HepG2 (cell line): ENCODE results near the gene OTUD7B. TPM values are rescaled to one million over a fixed set of nuclear protein-coding genes. Genes with fewer than 3 reads are reported as not detected.
A peak's percentile ranks its signal among the peaks of the same experiment; 100 is the strongest.

Experiments
- ATAC-seq: fragments of 200-7000 bp; cut with Tn5 transposase; 3 replicates; pipeline ENCODE4 v1.9.1; 2020; ENCODE audit warnings: mild to moderate bottlenecking, moderate library complexity
- BruUV-seq: library from RNA; stranded (reverse); fragments of 400-500 nt; replicated peaks from 2 replicates; lab custom pipeline; 2021; lab: Mats Ljungman, UMichigan
- CTCF ChIA-PET: fragments of 300-600 bp; formaldehyde crosslinking; extraction: SDS; loops from one replicate; lab custom pipeline; 2021; ENCODE audit warnings: low total read pairs, inconsistent platforms, low intra/inter-chr PET ratio; lab: Yijun Ruan, JAX
- POLR2A ChIA-PET: fragments of 350-600 bp; sonication (Branson Sonifier 250); formaldehyde crosslinking; loops from one replicate; lab custom pipeline; 2020; ENCODE audit warnings: antibody characterized with exemption, inconsistent platforms; lab: Yijun Ruan, JAX
- DNase-seq: peaks from one replicate; pipeline ENCODE4 v3.0.0-alpha.2; 2015; ENCODE audit warnings: low spot score
- FAIRE-seq: peaks from 3 replicates; lab custom pipeline; 2011; peaks lifted over from hg19 to GRCh38; lab: Jason Lieb, UNC
- H2AFZ ChIP-seq: one replicate; pipeline ENCODE4 v1.6.1; 2011; ENCODE audit warnings: low read length, inconsistent platforms
- H3K27ac ChIP-seq: fragments of 300-600 bp; 3 replicates; pipeline ENCODE4 v1.8.0; 2011; ENCODE audit warnings: mixed run types, mild to moderate bottlenecking, mixed read lengths, low read length, inconsistent platforms; ENCODE audit not compliant: insufficient read depth; ENCODE audit errors: extremely low read length
- H3K27me3 ChIP-seq, 2 experiments: fragments of 200-600 bp in 1 of 2; 2 replicates in 1 of 2; 3 replicates in 1 of 2; pipeline versions ENCODE4 v1.6.0 to v1.8.0; 2011; ENCODE audit warnings: low read length in 2 of 2, mild to moderate bottlenecking in 2 of 2, moderate library complexity in 2 of 2, inconsistent platforms in 1 of 2; ENCODE audit not compliant: insufficient read depth in 2 of 2, control insufficient read depth in 1 of 2
- H3K36me3 ChIP-seq, 2 experiments: fragments of 200-600 bp in 1 of 2; replicated peaks in 1 of 2; 2 replicates in 1 of 2; 3 replicates in 1 of 2; pipeline versions ENCODE4 v1.5.1 to v1.8.0; 2011; ENCODE audit warnings: low read length in 2 of 2, inconsistent platforms in 1 of 2; ENCODE audit not compliant: insufficient read depth in 2 of 2, control insufficient read depth in 1 of 2
- H3K4me1 ChIP-seq: 2 replicates; pipeline ENCODE4 v1.5.1; 2012; ENCODE audit warnings: low read length, inconsistent platforms; ENCODE audit not compliant: insufficient read depth
- H3K4me2 ChIP-seq: 2 replicates; pipeline ENCODE4 v1.6.0; 2011; ENCODE audit warnings: low read depth, low read length, inconsistent platforms
- H3K4me3 ChIP-seq, 3 experiments: fragments of 200-600 bp in 1 of 3; sonication (generic), shearing (Covaris generic) in 1 of 3; replicated peaks in 1 of 3; 2 replicates each; pipeline ENCODE4 v1.5.1; 2011 to 2016; ENCODE audit warnings: low read length in 3 of 3, inconsistent platforms in 2 of 3, low read depth in 2 of 3, mild to moderate bottlenecking in 2 of 3, control low read depth in 1 of 3, mixed read lengths in 1 of 3; ENCODE audit not compliant: insufficient read depth in 1 of 3
- H3K79me2 ChIP-seq: one replicate; pipeline ENCODE4 v1.6.1; 2011; ENCODE audit warnings: low read length, inconsistent platforms; ENCODE audit not compliant: insufficient read depth
- H3K9ac ChIP-seq: 2 replicates; pipeline ENCODE4 v1.6.0; 2011; ENCODE audit warnings: mild to moderate bottlenecking, low read depth, low read length, inconsistent platforms; ENCODE audit not compliant: insufficient read depth
- H3K9me3 ChIP-seq: 2 replicates; pipeline ENCODE4 v1.5.1; 2012; ENCODE audit warnings: mild to moderate bottlenecking, low read length
- H4K20me1 ChIP-seq: 2 replicates; pipeline ENCODE4 v1.6.0; 2011; ENCODE audit warnings: inconsistent platforms, mild to moderate bottlenecking, low read length, moderate library complexity; ENCODE audit not compliant: insufficient read depth
- ARID4A ChIP-seq: sonication (generic); formaldehyde crosslinking; IDR thresholded peaks from 2 replicates; pipeline ENCODE4 v1.5.0; 2020; ENCODE audit warnings: mild to moderate bottlenecking, missing genetic modification reagents, borderline replicate concordance
- ETV6 ChIP-seq: sonication (generic); formaldehyde crosslinking; conservative IDR thresholded peaks from 2 replicates; pipeline ENCODE4 v1.4.0; 2020; ENCODE audit warnings: missing genetic modification reagents
- FOXJ3 ChIP-seq: sonication (generic); formaldehyde crosslinking; IDR thresholded peaks from 2 replicates; pipeline ENCODE4 v1.4.0; 2020; ENCODE audit warnings: missing genetic modification reagents, mild to moderate bottlenecking, borderline replicate concordance
- KDM4B ChIP-seq: sonication (generic); formaldehyde crosslinking; IDR thresholded peaks from 2 replicates; pipeline ENCODE4 v1.4.0; 2020; ENCODE audit warnings: missing genetic modification reagents
- NR1H2 ChIP-seq: sonication (generic); formaldehyde crosslinking; IDR thresholded peaks from 2 replicates; pipeline ENCODE4 v1.8.1; 2022; ENCODE audit warnings: low read depth, missing genetic modification reagents, borderline replicate concordance
- NR2F2 ChIP-seq: IDR thresholded peaks from 2 replicates; pipeline ENCODE4 v1.6.1; 2012; ENCODE audit warnings: low read depth, inconsistent platforms, borderline replicate concordance
- POLR2AphosphoS5 ChIP-seq: IDR thresholded peaks from 2 replicates; pipeline ENCODE4 v1.6.1; 2012; ENCODE audit warnings: low read depth, low read length
- SMARCC2 ChIP-seq: fragments of 450-650 bp; IDR thresholded peaks from 2 replicates; pipeline ENCODE4 v1.6.1; 2017; ENCODE audit warnings: antibody characterized with exemption, mild to moderate bottlenecking
- THAP7 ChIP-seq: sonication (generic); formaldehyde crosslinking; IDR thresholded peaks from 2 replicates; pipeline ENCODE4 v1.8.1; 2023; ENCODE audit warnings: mild to moderate bottlenecking, missing genetic modification reagents
- ZNF441 ChIP-seq: sonication (generic); formaldehyde crosslinking; IDR thresholded peaks from 2 replicates; pipeline ENCODE4 v1.7.0; 2021; ENCODE audit warnings: missing genetic modification reagents, borderline replicate concordance
- ZNF589 ChIP-seq: sonication (generic); formaldehyde crosslinking; conservative IDR thresholded peaks from 2 replicates; pipeline ENCODE4 v1.8.0; 2022; ENCODE audit warnings: mild to moderate bottlenecking, moderate library complexity, missing genetic modification reagents
- in situ Hi-C: cut with HindIII; loops from 2 replicates; pipeline ENCODE4 v1.10.0; 2017; ENCODE audit warnings: low pct_unique_long_range_greater_than_20kb; ENCODE audit not compliant: extremely low pct_ligation_motif_present
- intact Hi-C: fragments of 100-400 bp; cut with micrococcal nuclease; formaldehyde crosslinking; loops from one replicate; pipeline ENCODE4 v1.10.0; 2022; ENCODE audit not compliant: unreplicated experiment
- polyA plus RNA-seq, 8 experiments: library from polyadenylated mRNA; depleted of rRNA in 3 of 8; stranded (reverse) in 7 of 8; unstranded in 1 of 8; fragments of >200 nt; fragmentation: Illumina TruSeq in 4 of 8; extraction: Trizol in 4 of 8; gene quantifications; 2 replicates each; pipeline versions ENCODE4 v1.2.1 to v1.2.3, GENCODE V29; 2011 to 2016; ENCODE audit warnings: low read depth in 4 of 8, missing spikeins in 1 of 8, mixed read lengths in 1 of 8; ENCODE audit not compliant: insufficient read depth in 1 of 8
- total RNA-seq, 5 experiments: library from RNA; depleted of rRNA; stranded (reverse); fragments of >200 nt; fragmentation: Illumina TruSeq; extraction: Trizol; gene quantifications; 2 replicates each; pipeline ENCODE4 v1.2.3, GENCODE V29; 2016; ENCODE audit warnings: low read depth in 1 of 5

Gene OTUD7B
- total and polyA plus RNA-seq, 2 of the 13 experiments (the other 11 are each of a cell fraction or from before 2014, with no cell fraction given): 5.1 to 11.2 TPM

GRCh38 chr1:149937759-149938158 lies 72.8 kb downstream of the OTUD7B start:
- DNase-seq (no peak), ATAC-seq (no peak), FAIRE-seq (no peak)
- ChIA-PET CTCF (no interaction called here), POLR2A (interaction anchor here (0.9 to 6.0 kb wide), 2 partner anchors 9 to 51 kb away, joined by 5 to 74 read pairs; a partner anchor contains a TSS)
- Histone ChIP-seq H3K4me3 (no peak overlapping the region), H3K79me2 (no peaks in the 10 kb centered on the region), H3K36me3 (no peaks in the 10 kb centered on the region), H3K9me3 (no peaks in the 10 kb centered on the region), H2AFZ (no peak overlapping the region), H4K20me1 (no peaks in the 10 kb centered on the region), H3K4me2 (peak overlapping the region; percentile 91), H3K4me1 (peaks cover 54% of the 10 kb centered on the region), H3K27me3 (no peaks in the 10 kb centered on the region), H3K9ac (no peak overlapping the region), H3K27ac (no peak overlapping the region)
- intact Hi-C loops: no loop called here
- in situ Hi-C loops: no loop called here
- TSS peak; percentile 36 for BruUV-seq
- no peak for TF ChIP-seq NR1H2
- TF ChIP-seq POLR2AphosphoS5: no peak
- no peak for TF ChIP-seq THAP7 (CRISPR knock-in tag)
- TF ChIP-seq FOXJ3: no peak
- no peak for TF ChIP-seq SMARCC2
- no peak for TF ChIP-seq NR2F2
- TF ChIP-seq ARID4A (CRISPR knock-in tag): no peak
- TF ChIP-seq ZNF441 (CRISPR knock-in tag): no peak
- no peak for TF ChIP-seq KDM4B (CRISPR knock-in tag)
- TF ChIP-seq ETV6 (CRISPR knock-in tag): no peak
- TF ChIP-seq ZNF589: no peak
